K562 (cell line): Measurements from ENCODE around the gene RAD54L. TPM values are rescaled to one million over a fixed set of nuclear protein-coding genes. Genes with fewer than 3 reads are reported as not detected.

Experiments used
- ADNP ChIP-seq: fragments of 200-800 bp; sonication (Bioruptor generic); IDR thresholded peaks from 2 replicates; pipeline ENCODE4 v1.6.1; 2016; ENCODE audit warnings: missing genetic modification characterization, missing compliant biosample characterization
- ARID1B ChIP-seq: fragments of 450-650 bp; IDR thresholded peaks from 2 replicates; pipeline ENCODE4 v1.6.1; 2016; ENCODE audit warnings: antibody characterized with exemption, mild to moderate bottlenecking, inconsistent platforms
- CBFB ChIP-seq: sonication (generic); formaldehyde crosslinking; IDR thresholded peaks from 2 replicates; pipeline ENCODE4 v1.4.0; 2020; ENCODE audit warnings: mild to moderate bottlenecking, missing genetic modification reagents
- CTCFL ChIP-seq: IDR thresholded peaks from 2 replicates; pipeline ENCODE4 v1.6.1; 2011; ENCODE audit warnings: borderline replicate concordance, low read depth, mild to moderate bottlenecking, moderate library complexity, low read length; ENCODE audit not compliant: insufficient read depth, poor library complexity, severe bottlenecking
- E2F6 ChIP-seq, 2 experiments: IDR thresholded peaks; 2 replicates each; pipeline ENCODE4 v1.6.1; 2011; ENCODE audit warnings: borderline replicate concordance in 1 of 2, control low read depth in 1 of 2, low read depth in 1 of 2, low read length in 1 of 2, mild to moderate bottlenecking in 1 of 2, mixed read lengths in 1 of 2, moderate library complexity in 1 of 2; ENCODE audit not compliant: insufficient read depth in 1 of 2, insufficient read length in 1 of 2, poor library complexity in 1 of 2, severe bottlenecking in 1 of 2; ENCODE audit errors: extremely low read depth in 1 of 2
- HDGF ChIP-seq: fragments of 450-650 bp; IDR thresholded peaks from 2 replicates; pipeline ENCODE4 v1.6.1; 2016
- HNRNPL ChIP-seq: fragments of 200-400 bp; formaldehyde crosslinking; IDR thresholded peaks from 2 replicates; pipeline ENCODE4 v1.6.1; 2017; ENCODE audit warnings: low read depth, mild to moderate bottlenecking, low read length
- HOMEZ ChIP-seq: fragments of 250-450 bp; sonication (Bioruptor Pico); IDR thresholded peaks from 2 replicates; pipeline ENCODE4 v1.4.0; 2020; ENCODE audit warnings: mild to moderate bottlenecking, moderate library complexity
- LARP7 ChIP-seq: fragments of 450-650 bp; IDR thresholded peaks from 2 replicates; pipeline ENCODE4 v1.6.1; 2016
- NFRKB ChIP-seq: fragments of 450-650 bp; IDR thresholded peaks from 2 replicates; pipeline ENCODE4 v1.6.1; 2016; ENCODE audit warnings: low read depth
- NR0B1 ChIP-seq: fragments of 450-650 bp; IDR thresholded peaks from one replicate; pipeline ENCODE4 v1.6.1; 2018; ENCODE audit warnings: mild to moderate bottlenecking, moderate library complexity; ENCODE audit not compliant: partially characterized antibody
- RBM15 ChIP-seq: fragments of 200-400 bp; formaldehyde crosslinking; IDR thresholded peaks from 2 replicates; pipeline ENCODE4 v1.6.1; 2018; ENCODE audit warnings: mild to moderate bottlenecking, low read length, moderate library complexity; ENCODE audit not compliant: insufficient read depth
- TCF3 ChIP-seq: sonication (generic); formaldehyde crosslinking; IDR thresholded peaks from 2 replicates; pipeline ENCODE4 v1.4.0; 2020; ENCODE audit warnings: mild to moderate bottlenecking, missing genetic modification reagents
- THAP12 ChIP-seq: fragments of 250-450 bp; sonication (Bioruptor Pico); IDR thresholded peaks from 2 replicates; pipeline ENCODE4 v1.9.0; 2021; ENCODE audit warnings: mild to moderate bottlenecking, inconsistent platforms
- ZNF639 ChIP-seq, 2 experiments: fragments of 200-800 bp in 1 of 2; sonication (Bioruptor generic) in 1 of 2; sonication (generic) in 1 of 2; formaldehyde crosslinking in 1 of 2; IDR thresholded peaks in 1 of 2; conservative IDR thresholded peaks in 1 of 2; 2 replicates each; pipeline versions ENCODE4 v1.5.0 to v1.6.1; 2016 to 2020; ENCODE audit warnings: missing compliant biosample characterization in 1 of 2, missing genetic modification characterization in 1 of 2, missing genetic modification reagents in 1 of 2
- polyA plus RNA-seq, 8 experiments: library from polyadenylated mRNA; depleted of rRNA in 4 of 8; stranded (reverse) in 5 of 8; unstranded in 3 of 8; fragments of >200 nt; fragmentation: Nextera tagmentation in 2 of 8; fragmentation: Illumina TruSeq in 1 of 8; extraction: Ambion mirVana in 2 of 8; extraction: Trizol in 1 of 8; gene quantifications; 2 replicates each; pipeline versions ENCODE4 v1.2.1 to v1.2.3, GENCODE V29; 2011 to 2014; ENCODE audit warnings: inconsistent platforms in 1 of 8, missing spikeins in 1 of 8
- total RNA-seq, 7 experiments: library from RNA; depleted of rRNA in 6 of 7; stranded (reverse); fragments of >200 nt in 6 of 7; fragmentation: Illumina TruSeq in 2 of 7; extraction: Trizol in 2 of 7; gene quantifications; 2 replicates each; pipeline versions ENCODE4 v1.2.1 to v1.2.3, GENCODE V29; 2011 to 2021; ENCODE audit warnings: low replicate concordance in 1 of 7

Gene RAD54L
- total and polyA plus RNA-seq, 9 of the 15 experiments (the other 6 are each of a cell fraction or from before 2014, with no cell fraction given), result 17.9 to 92.3 (median 37.5) TPM

- TF ChIP-seq CTCFL (peak; percentile 51), NFRKB (0 out of 2 replicates have a peak, but pooled peaks have one; percentile 19), ZNF639 (CRISPR knock-in tag; conservative IDR thresholded peaks at IDR 0.05 in 1 of 2, IDR thresholded peaks at IDR 0.05 in 1 of 2) (peak; percentile 32 to 43; a peak in 1 of 4 replicates), RBM15 (no peak), CBFB (no peak), HOMEZ (CRISPR knock-in tag) (no peak), ADNP (tag) (no peak), ARID1B (peak; percentile 27; the same call in 1 of the 2 replicates), HNRNPL (peak; percentile 67; the same call in 1 of the 2 replicates), HDGF (no peak), THAP12 (CRISPR knock-in tag) (no peak; the same call in 1 of the 2 replicates), E2F6 (IDR thresholded peaks at IDR 0.05; ENCODE audit: borderline replicate concordance in 1 of 2, extremely low read depth in 1 of 2, insufficient read depth in 1 of 2, insufficient read length in 1 of 2, low read depth in 1 of 2, low read length in 1 of 2, poor library complexity in 1 of 2, severe bottlenecking in 1 of 2) (peak; percentile 9 to 57), LARP7 (0 out of 2 replicates have a peak, but pooled peaks have one; percentile 17), TCF3 (CRISPR knock-in tag) (peak; percentile 5; the same call in 1 of the 2 replicates), NR0B1 (no peak)
Observed at GRCh38 chr1:46301808-46302640, 54.5 kb downstream of the RAD54L start (continued).
